GM08714 (cell line): ENCODE measurements around the gene FAM53B.

Source experiments
- H3K4me3 ChIP-seq: fragments of 200-500 bp; sonication (Bioruptor generic); 2 replicates; pipeline ENCODE4 v1.5.1; 2014; ENCODE audit warnings: mild to moderate bottlenecking, low read length, inconsistent platforms
- ZNF274 ChIP-seq: IDR thresholded peaks from 2 replicates; pipeline ENCODE4 v1.6.1; 2012; ENCODE audit warnings: mild to moderate bottlenecking, low read depth, low read length

Gene FAM53B

GRCh38 chr10:124681091-124681490 is 63.1 kb downstream of the FAM53B start:
- no peak for TF ChIP-seq ZNF274

GRCh38 chr10:124680675-124681074 is 63.5 kb downstream of the FAM53B start:
- TF ChIP-seq ZNF274: no peak
- H3K4me3 ChIP-seq: no peak overlapping the region

More at GRCh38 chr10:124681091-124681490, 63.1 kb downstream of the FAM53B start:
- no peak overlapping the region for H3K4me3 ChIP-seq

GRCh38 chr10:124679401-124679800 is 64.8 kb downstream of the FAM53B start:
- no peak for TF ChIP-seq ZNF274
- H3K4me3 ChIP-seq: no peak overlapping the region

GRCh38 chr10:124678557-124679240 is 65.5 kb downstream of the FAM53B start:
- H3K4me3 ChIP-seq: no peak overlapping the region
- no peak for TF ChIP-seq ZNF274

- no peak for TF ChIP-seq ZNF274
Measured at GRCh38 chr10:124677749-124678556, 66.2 kb downstream of the FAM53B start.

GRCh38 chr10:124677293-124677699 is 66.9 kb downstream of the FAM53B start:
- no peak overlapping the region for H3K4me3 ChIP-seq
- no peak for TF ChIP-seq ZNF274

More at GRCh38 chr10:124677749-124678556, 66.2 kb downstream of the FAM53B start:
- H3K4me3 ChIP-seq: no peak overlapping the region

GRCh38 chr10:124676416-124677062 is 67.6 kb downstream of the FAM53B start:
- H3K4me3 ChIP-seq: no peak overlapping the region
- no peak for TF ChIP-seq ZNF274

- no peak overlapping the region for H3K4me3 ChIP-seq
- no peak for TF ChIP-seq ZNF274
Measured at GRCh38 chr10:124675824-124676223, 68.4 kb downstream of the FAM53B start.

- TF ChIP-seq ZNF274: no peak
- H3K4me3 ChIP-seq: no peak overlapping the region
Measured at GRCh38 chr10:124675261-124675660, 68.9 kb downstream of the FAM53B start.

GRCh38 chr10:124674768-124675222 is 69.4 kb downstream of the FAM53B start:
- no peak overlapping the region for H3K4me3 ChIP-seq
- no peak for TF ChIP-seq ZNF274

GRCh38 chr10:124672181-124672638 is 72.0 kb downstream of the FAM53B start:
- TF ChIP-seq ZNF274: no peak
- no peak overlapping the region for H3K4me3 ChIP-seq

GRCh38 chr10:124671486-124672075 is 72.6 kb downstream of the FAM53B start:
- H3K4me3 ChIP-seq: no peak overlapping the region
- TF ChIP-seq ZNF274: no peak

- TF ChIP-seq ZNF274: no peak
- H3K4me3 ChIP-seq: no peak overlapping the region
Measured at GRCh38 chr10:124670849-124671248, 73.3 kb downstream of the FAM53B start.

GRCh38 chr10:124669824-124670654 is 74.1 kb downstream of the FAM53B start:
- H3K4me3 ChIP-seq: no peak overlapping the region
- no peak for TF ChIP-seq ZNF274
